Osteoblast (primary cell): Measurements from ENCODE around the gene RSL24D1. TPM values are rescaled to one million over a fixed set of nuclear protein-coding genes. Genes with fewer than 3 reads are reported as not detected.
A peak's percentile ranks its signal among the peaks of the same experiment; 100 is the strongest.

Experiments used
- DNase-seq: peaks from one replicate; pipeline ENCODE4 v3.0.0; 2011; ENCODE audit warnings: low spot score, mixed read lengths; ENCODE audit not compliant: insufficient read length; ENCODE audit errors: missing footprints
- H2AFZ ChIP-seq: 2 replicates; pipeline ENCODE4 v1.6.0; 2011; ENCODE audit warnings: mild to moderate bottlenecking, low read length
- H3K27ac ChIP-seq: 2 replicates; pipeline ENCODE4 v1.5.1; 2011; ENCODE audit warnings: mild to moderate bottlenecking, low read depth, low read length, moderate library complexity
- H3K27me3 ChIP-seq: 2 replicates; pipeline ENCODE4 v1.6.0; 2012; ENCODE audit warnings: mild to moderate bottlenecking, control low read depth, inconsistent platforms, low read length, moderate library complexity; ENCODE audit not compliant: insufficient read depth
- H3K36me3 ChIP-seq: 2 replicates; pipeline ENCODE4 v1.5.1; 2011; ENCODE audit warnings: mild to moderate bottlenecking, low read length, control low read depth, moderate library complexity; ENCODE audit not compliant: insufficient read depth
- H3K4me1 ChIP-seq: 2 replicates; pipeline ENCODE4 v1.5.1; 2011; ENCODE audit warnings: mild to moderate bottlenecking, low read length, control low read depth, moderate library complexity; ENCODE audit not compliant: insufficient read depth
- H3K4me2 ChIP-seq: 2 replicates; pipeline ENCODE4 v1.6.0; 2011; ENCODE audit warnings: mild to moderate bottlenecking, low read length; ENCODE audit not compliant: insufficient read depth
- H3K4me3 ChIP-seq: fragments of 200-600 bp; sonication (generic); 3 replicates; pipeline ENCODE4 v1.5.1; 2012; ENCODE audit warnings: mild to moderate bottlenecking, low read length, inconsistent platforms; ENCODE audit not compliant: insufficient read depth
- H3K79me2 ChIP-seq: 2 replicates; pipeline ENCODE4 v1.6.0; 2012; ENCODE audit warnings: mild to moderate bottlenecking, low read length, control low read depth, inconsistent platforms; ENCODE audit not compliant: insufficient read depth
- H3K9me3 ChIP-seq: 2 replicates; pipeline ENCODE4 v1.5.1; 2011; ENCODE audit warnings: low read depth, low read length, control low read depth
- H4K20me1 ChIP-seq: 2 replicates; pipeline ENCODE4 v1.6.0; 2012; ENCODE audit warnings: mild to moderate bottlenecking, low read length, control low read depth; ENCODE audit not compliant: insufficient read depth
- CTCF ChIP-seq: IDR thresholded peaks from 2 replicates; pipeline ENCODE4 v1.5.1; 2011; ENCODE audit warnings: mild to moderate bottlenecking, low read depth, low read length, moderate library complexity; ENCODE audit errors: extremely low read depth
- total RNA-seq: library from RNA; depleted of rRNA; stranded (reverse); fragments of >200 nt; gene quantifications from 2 replicates; pipeline ENCODE4 v1.2.3, GENCODE V29; 2012

The RSL24D1 gene
- total RNA-seq: 110 and 118 TPM in 2 replicates

- Histone ChIP-seq H3K27ac (peak within 1 kb of the TSS; percentile 98), H2AFZ (peak within 1 kb of the TSS; percentile 97), H3K27me3 (no peaks in the 10 kb centered on the region), H3K4me3 (peak within 1 kb of the TSS; percentile 92), H3K4me2 (peak within 1 kb of the TSS; percentile 99), H3K9me3 (no peaks in the 10 kb centered on the region), H4K20me1 (peaks cover 25% of the 10 kb centered on the region), H3K79me2 (peaks cover 51% of the 10 kb centered on the region), H3K4me1 (peaks cover 23% of the 10 kb centered on the region), H3K36me3 (peaks cover 12% of the 10 kb centered on the region)
- peak; percentile 92 for DNase-seq
- TF ChIP-seq CTCF: peak; percentile 33
These were observed at the start of gene RSL24D1 for GRCh38 chr15:55196458-55197361. RSL24D1 (minus strand) TSS chr15:55196941; CDS start chr15:55196890, 51 bp downstream.

- TF ChIP-seq CTCF: no peak
- Histone ChIP-seq H3K27ac (no peak overlapping the region), H3K79me2 (no peaks in the 10 kb centered on the region), H4K20me1 (no peaks in the 10 kb centered on the region), H3K9me3 (no peaks in the 10 kb centered on the region), H3K4me3 (no peak overlapping the region), H3K36me3 (no peaks in the 10 kb centered on the region), H3K4me2 (no peak overlapping the region), H3K4me1 (no peaks in the 10 kb centered on the region), H2AFZ (no peak overlapping the region), H3K27me3 (no peaks in the 10 kb centered on the region)
- DNase-seq: no peak
These were observed 48.3 kb upstream of the RSL24D1 start for GRCh38 chr15:55245059-55245458.

GRCh38 chr15:55241891-55242290 is 45.1 kb upstream of the RSL24D1 start:
- DNase-seq: no peak
- H3K4me3 ChIP-seq: no peak overlapping the region
- H3K4me2 ChIP-seq: no peak overlapping the region
- TF ChIP-seq CTCF: no peak
- H3K27ac ChIP-seq: peak overlapping the region; percentile 28
- H3K9me3 ChIP-seq: no peaks in the 10 kb centered on the region
- H3K4me1 ChIP-seq: no peaks in the 10 kb centered on the region
- no peak overlapping the region for H2AFZ ChIP-seq
- H3K79me2 ChIP-seq: no peaks in the 10 kb centered on the region
- H3K36me3 ChIP-seq: no peaks in the 10 kb centered on the region
- no peaks in the 10 kb centered on the region for H3K27me3 ChIP-seq
- H4K20me1 ChIP-seq: no peaks in the 10 kb centered on the region

GRCh38 chr15:55241186-55241585 is 44.4 kb upstream of the RSL24D1 start:
- Histone ChIP-seq H3K27ac (no peak overlapping the region), H3K4me2 (no peak overlapping the region), H3K27me3 (no peaks in the 10 kb centered on the region), H3K36me3 (no peaks in the 10 kb centered on the region), H3K79me2 (no peaks in the 10 kb centered on the region), H3K4me1 (no peaks in the 10 kb centered on the region), H4K20me1 (no peaks in the 10 kb centered on the region), H3K9me3 (no peaks in the 10 kb centered on the region), H2AFZ (no peak overlapping the region), H3K4me3 (no peak overlapping the region)
- no peak for TF ChIP-seq CTCF
- DNase-seq: no peak
